Measurements from ENCODE around the gene ABHD3. TPM values are rescaled to one million over a fixed set of nuclear protein-coding genes. Genes with fewer than 3 reads are reported as not detected.
"Not testable (repeated sequence)": the region's sequence is repeated elsewhere in the genome, so short reads cannot be mapped to it uniquely, and the experiment has no call there.

ABHD3 gene
- total RNA-seq, 1 donor from 2014 or later: 6.0 TPM

- ATAC-seq; DNase-seq; intact Hi-C loops (cut with micrococcal nuclease): not testable (repeated sequence)
These were observed 2.6 kb upstream of the ABHD3 start for GRCh38 chr18:21707130-21707529.

GRCh38 chr18:21706386-21706865 is 1.9 kb upstream of the ABHD3 start:
- ATAC-seq: no peak

DNA sequence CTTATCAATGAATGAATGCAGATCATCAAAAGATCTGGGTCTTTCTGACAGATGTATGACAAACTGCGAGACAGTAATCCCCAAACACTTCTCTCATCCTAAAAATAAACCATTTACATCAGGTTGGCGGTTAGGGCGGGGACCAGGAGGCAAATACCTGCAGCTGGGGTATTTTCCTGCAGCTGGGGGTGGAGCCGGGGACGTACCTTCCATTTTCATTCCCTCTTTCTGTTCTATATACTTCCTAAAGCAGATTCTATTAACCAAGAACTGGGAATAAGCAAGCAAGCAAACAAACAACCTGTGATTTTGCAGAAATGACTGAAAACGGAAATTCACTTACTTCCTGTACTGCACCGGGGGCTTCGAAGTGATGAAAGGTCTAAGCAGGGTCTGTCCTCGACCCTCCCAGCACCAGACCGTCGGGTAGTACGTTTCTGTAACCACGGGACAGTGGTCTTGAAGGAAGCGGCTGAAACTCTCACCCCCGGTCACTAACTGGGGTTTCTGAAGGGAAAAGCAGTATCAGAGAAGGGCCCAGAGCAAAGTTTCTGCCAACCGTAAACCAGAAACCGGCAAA is 1.2 kb downstream of the ABHD3 start:
- intact Hi-C loops (cut with micrococcal nuclease): no loop called here
- DNase-seq (no peak), ATAC-seq (no peak)

More at GRCh38 chr18:21706386-21706865, 1.9 kb upstream of the ABHD3 start:
- intact Hi-C loops (cut with micrococcal nuclease): no loop called here
- DNase-seq: peak; percentile 27

DNA sequence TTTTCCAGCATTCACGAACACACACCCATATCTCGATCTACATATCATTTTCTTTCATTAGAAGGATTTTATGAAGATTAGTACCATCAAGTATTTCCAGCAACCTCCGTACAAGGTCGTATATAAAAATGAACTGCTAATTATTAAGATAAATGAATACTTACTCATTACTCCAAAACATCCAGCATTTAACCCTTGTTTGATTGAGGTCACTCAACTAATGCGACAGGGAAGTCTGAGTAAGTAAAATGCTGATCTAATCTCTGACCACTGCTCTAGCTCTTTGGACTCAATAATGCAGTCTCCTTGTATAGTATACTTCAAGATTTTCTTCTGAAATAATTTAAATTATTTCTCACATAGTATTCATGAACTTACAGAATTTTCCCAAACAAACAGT is 2.0 kb downstream of the ABHD3 start:
- no peak for ATAC-seq

DNA sequence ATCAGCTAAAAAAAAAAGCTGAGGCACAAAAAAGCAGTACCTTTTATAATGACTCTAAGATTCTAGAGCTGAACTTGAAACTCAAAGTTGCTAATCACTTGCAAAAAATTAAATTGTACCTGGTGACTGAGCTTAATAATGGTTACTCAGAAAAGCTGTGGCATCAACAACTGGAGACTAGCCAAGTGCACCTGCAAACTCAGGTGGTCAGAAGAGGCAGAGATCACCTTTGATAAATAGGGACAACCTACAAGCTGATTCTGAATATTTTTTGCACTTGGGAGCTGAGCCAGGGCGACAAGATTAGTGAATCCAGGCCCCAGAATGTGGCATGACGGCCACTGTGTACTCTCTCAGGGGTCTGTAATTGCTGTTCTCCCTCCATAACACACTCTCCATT is 3.0 kb downstream of the ABHD3 start:
- DNase-seq (no peak), ATAC-seq (no peak)
- intact Hi-C loops (cut with micrococcal nuclease): no loop called here

More for the DNA sequence above, 2.0 kb downstream of the ABHD3 start:
- no peak for DNase-seq
- intact Hi-C loops (cut with micrococcal nuclease): no loop called here

DNA sequence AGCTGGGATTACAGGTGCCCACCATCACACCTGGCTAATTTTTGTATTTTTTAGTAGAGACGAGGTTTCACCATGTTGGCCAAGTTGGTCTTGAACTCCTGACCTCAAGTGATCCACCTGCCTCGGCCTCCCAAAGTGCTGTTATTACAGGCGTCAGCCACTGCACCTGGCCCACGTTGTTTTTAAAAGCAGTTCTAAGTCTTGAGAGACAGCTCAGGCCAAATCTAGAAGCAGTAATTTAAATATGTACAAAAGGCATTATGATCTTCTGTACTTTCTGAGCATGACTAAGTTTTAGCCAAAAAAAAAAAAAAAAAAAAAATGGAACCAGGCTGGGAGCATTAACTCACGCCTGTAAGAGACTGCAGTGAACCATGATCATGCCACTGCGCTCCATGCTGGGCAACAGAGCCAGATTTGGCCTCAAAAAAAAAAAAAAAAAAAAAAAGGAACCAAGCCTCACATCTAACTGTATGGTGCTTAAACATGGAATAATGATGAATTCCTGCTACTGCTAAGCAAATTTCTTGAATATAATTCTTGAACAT is 4.0 kb downstream of the ABHD3 start:
- intact Hi-C loops (cut with micrococcal nuclease): no loop called here
- DNase-seq: no peak
- no peak for ATAC-seq

GRCh38 chr18:21693322-21693721 is 11.3 kb downstream of the ABHD3 start:
- ATAC-seq (peak; percentile 32), DNase-seq (no peak)
- intact Hi-C loops (cut with micrococcal nuclease): no loop called here

- intact Hi-C loops (cut with micrococcal nuclease): no loop called here
- ATAC-seq: no peak
- DNase-seq: no peak
These were observed 14.8 kb downstream of the ABHD3 start for GRCh38 chr18:21689736-21690135.

GRCh38 chr18:21686282-21687105 is 18.1 kb downstream of the ABHD3 start:
- no peak for DNase-seq
- peak; percentile 19 for ATAC-seq
- intact Hi-C loops (cut with micrococcal nuclease): no loop called here

DNA sequence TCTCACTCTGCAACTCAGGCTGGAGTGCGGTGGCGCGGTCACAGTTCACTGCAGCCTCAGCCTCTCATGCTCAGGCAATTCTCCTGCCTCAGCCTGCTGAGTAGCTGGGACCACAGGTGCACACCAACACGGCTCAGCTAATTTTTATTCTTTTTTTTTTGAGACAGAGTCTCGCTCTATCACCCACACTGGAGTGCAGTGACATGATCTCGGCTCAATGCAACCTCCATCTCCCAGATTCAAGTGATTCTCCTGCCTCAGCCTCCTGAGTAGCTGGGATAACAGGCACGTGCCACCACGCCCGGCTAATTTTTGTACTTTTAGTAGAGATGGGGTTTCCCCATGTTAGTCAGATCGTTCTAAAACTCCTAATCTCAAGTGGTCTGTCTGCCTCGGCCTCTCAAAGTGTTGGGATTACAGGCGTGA is 19.0 kb downstream of the ABHD3 start:
- DNase-seq; intact Hi-C loops (cut with micrococcal nuclease); ATAC-seq: not testable (repeated sequence)

- intact Hi-C loops (cut with micrococcal nuclease): no loop called here
- ATAC-seq (no peak), DNase-seq (no peak)
These were observed 19.8 kb downstream of the ABHD3 start for GRCh38 chr18:21684731-21685130.

GRCh38 chr18:21682371-21683051 is 22.1 kb downstream of the ABHD3 start:
- DNase-seq: no peak
- peak; percentile 72 for ATAC-seq
- intact Hi-C loops (cut with micrococcal nuclease): no loop called here

GRCh38 chr18:21680161-21680560 is 24.4 kb downstream of the ABHD3 start:
- intact Hi-C loops (cut with micrococcal nuclease): no loop called here
- no peak for DNase-seq
- no peak for ATAC-seq

DNA sequence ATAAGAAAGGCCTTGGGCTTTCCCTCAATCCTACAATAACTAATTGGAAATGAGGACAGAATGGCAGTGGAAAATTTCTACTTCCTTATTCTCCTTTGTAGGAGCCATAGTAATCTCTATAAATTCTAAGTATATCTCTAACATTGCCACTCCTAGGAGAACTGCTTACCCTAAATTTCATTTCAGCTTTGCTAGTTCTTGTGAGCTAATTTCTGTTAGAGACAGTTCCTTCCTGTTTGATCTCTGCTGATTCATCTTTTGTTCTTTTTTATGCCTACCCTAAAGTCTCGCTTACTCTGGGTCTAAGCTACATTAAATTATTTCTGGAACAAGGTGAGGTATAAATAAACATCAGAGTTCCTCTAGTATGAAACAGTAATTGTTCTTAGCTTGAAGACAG is 25.7 kb downstream of the ABHD3 start:
- ATAC-seq: no peak
- intact Hi-C loops (cut with micrococcal nuclease): no loop called here
- DNase-seq: no peak

DNA sequence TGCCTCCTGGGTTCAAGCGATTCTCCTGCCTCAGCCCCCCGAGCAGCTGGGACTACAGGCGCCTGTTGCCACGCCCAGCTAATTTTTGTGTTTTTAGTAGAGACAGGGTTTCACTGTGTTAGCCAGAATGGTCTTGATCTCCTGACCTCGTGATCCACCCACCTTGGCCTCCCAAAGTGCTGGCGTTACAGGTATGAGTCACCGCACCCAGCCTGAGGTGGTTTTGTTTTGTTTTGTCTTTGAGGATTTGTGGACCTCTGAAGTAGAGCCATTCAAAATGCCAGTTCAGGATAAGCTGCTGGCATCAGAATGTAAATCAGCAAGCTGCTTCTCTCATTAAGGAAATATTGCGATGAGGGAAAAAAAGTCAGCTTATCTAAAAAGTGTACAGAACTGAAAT is 29.2 kb downstream of the ABHD3 start:
- intact Hi-C loops (cut with micrococcal nuclease); ATAC-seq; DNase-seq: not testable (repeated sequence)

GRCh38 chr18:21672521-21673267 is 31.9 kb downstream of the ABHD3 start:
- peak; percentile 96 for ATAC-seq
- peak; percentile 69 for DNase-seq
- intact Hi-C loops (cut with micrococcal nuclease): no loop called here

- ATAC-seq (no peak), DNase-seq (no peak)
- intact Hi-C loops (cut with micrococcal nuclease): no loop called here
These were observed 34.8 kb downstream of the ABHD3 start for GRCh38 chr18:21669736-21670285.

GRCh38 chr18:21664069-21664468 is 40.5 kb downstream of the ABHD3 start:
- intact Hi-C loops (cut with micrococcal nuclease): no loop called here
- no peak for ATAC-seq
- no peak for DNase-seq

DNA sequence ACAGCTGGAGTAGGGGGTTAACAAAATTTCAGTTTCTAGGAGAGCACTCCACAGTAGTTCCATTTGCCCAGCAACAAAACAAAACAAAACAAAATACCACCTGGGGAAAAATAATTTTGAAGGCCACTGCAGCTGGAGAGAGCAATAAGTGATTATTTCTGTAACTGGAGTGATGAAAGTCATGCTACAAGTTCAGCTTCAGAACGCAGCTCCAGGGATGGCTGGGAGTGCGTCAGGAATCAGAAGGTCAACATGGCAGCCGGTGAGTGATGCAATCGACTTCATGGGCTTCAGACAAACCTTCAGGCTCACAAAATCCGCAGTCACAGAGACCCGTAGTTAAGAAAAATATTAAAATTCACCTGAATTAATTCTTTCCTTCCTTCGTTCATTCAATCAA is 41.0 kb downstream of the ABHD3 start:
- no peak for DNase-seq
- no peak for ATAC-seq
- intact Hi-C loops (cut with micrococcal nuclease): no loop called here

Measured in left ventricle myocardium superior (tissue), 1 donor.